HG02840 (cell line): ENCODE data around the gene MUC13.

Experiments
- ATAC-seq: cut with Tn5 transposase; IDR thresholded peaks from one replicate; pipeline ENCODE4 v1.9.1; 2021; ENCODE audit warnings: mild to moderate bottlenecking, moderate library complexity, moderate number of reproducible peaks; ENCODE audit not compliant: unreplicated experiment, low FRiP score

Gene MUC13

GRCh38 chr3:124881976-124882697 is 52.4 kb downstream of the MUC13 start:
- ATAC-seq: no peak

- ATAC-seq: no peak
These were observed 55.2 kb downstream of the MUC13 start for GRCh38 chr3:124879337-124879680.

- ATAC-seq: no peak
These were observed 55.8 kb downstream of the MUC13 start for GRCh38 chr3:124878561-124879336.

- no peak for ATAC-seq
These were observed 56.9 kb downstream of the MUC13 start for GRCh38 chr3:124877674-124878073.

- no peak for ATAC-seq
These were observed 58.1 kb downstream of the MUC13 start for GRCh38 chr3:124876401-124876878.

GRCh38 chr3:124873226-124873625 is 61.3 kb downstream of the MUC13 start:
- ATAC-seq: no peak

GRCh38 chr3:124867511-124867910 is 67.0 kb downstream of the MUC13 start:
- no peak for ATAC-seq

- ATAC-seq: no peak
These were observed 72.5 kb downstream of the MUC13 start for GRCh38 chr3:124862006-124862405.

- ATAC-seq: no peak
These were observed 73.5 kb downstream of the MUC13 start for GRCh38 chr3:124861041-124861440.

GRCh38 chr3:124860599-124860998 is 74.0 kb downstream of the MUC13 start:
- ATAC-seq: no peak

GRCh38 chr3:124859025-124859424 is 75.5 kb downstream of the MUC13 start:
- ATAC-seq: no peak

- no peak for ATAC-seq
These were observed 76.3 kb downstream of the MUC13 start for GRCh38 chr3:124858275-124858674.

GRCh38 chr3:124856677-124857076 is 77.9 kb downstream of the MUC13 start:
- ATAC-seq: no peak
